MM.1S (cell line): ENCODE measurements around the gene ETV6.

Experiments
- DNase-seq: peaks from one replicate; pipeline ENCODE4 v3.0.0-alpha.2; 2015
- H2AFZ ChIP-seq: fragments of 300-600 bp; sonication (generic); 2 replicates; pipeline ENCODE4 v1.6.0; 2016; ENCODE audit warnings: antibody characterized with exemption, low read length
- H3F3A ChIP-seq: fragments of 300-600 bp; sonication (generic); 2 replicates; pipeline ENCODE4 v1.6.1; 2016; ENCODE audit warnings: mild to moderate bottlenecking, antibody characterized with exemption, low read length, moderate library complexity, mixed read lengths; ENCODE audit not compliant: insufficient read depth
- H3K27ac ChIP-seq: fragments of 300-600 bp; sonication (generic); 2 replicates; pipeline ENCODE4 v1.5.1; 2016; ENCODE audit warnings: mild to moderate bottlenecking, low read length
- H3K27me3 ChIP-seq: fragments of 300-600 bp; sonication (generic); replicated peaks from 2 replicates; pipeline ENCODE4 v1.6.0; 2016; ENCODE audit warnings: low read length; ENCODE audit not compliant: insufficient read depth
- H3K36me3 ChIP-seq: fragments of 300-600 bp; sonication (generic); replicated peaks from 2 replicates; pipeline ENCODE4 v1.6.1; 2016; ENCODE audit warnings: mild to moderate bottlenecking, low read length, mixed read lengths; ENCODE audit not compliant: insufficient read depth
- H3K4me1 ChIP-seq: fragments of 300-600 bp; sonication (generic); 2 replicates; pipeline ENCODE4 v1.6.1; 2016; ENCODE audit warnings: low read length, mixed read lengths
- H3K4me2 ChIP-seq: fragments of 300-600 bp; sonication (generic); 2 replicates; pipeline ENCODE4 v1.6.0; 2016; ENCODE audit warnings: low read depth, low read length
- H3K4me3 ChIP-seq: fragments of 300-600 bp; sonication (generic); 2 replicates; pipeline ENCODE4 v1.5.1; 2016; ENCODE audit warnings: low read length, mixed read lengths
- H3K79me2 ChIP-seq: fragments of 300-600 bp; sonication (generic); 2 replicates; pipeline ENCODE4 v1.6.1; 2016; ENCODE audit warnings: mixed run types, low read length, mixed read lengths
- H3K9ac ChIP-seq: fragments of 300-600 bp; sonication (generic); 2 replicates; pipeline ENCODE4 v1.6.1; 2016; ENCODE audit warnings: low read length, mixed read lengths
- H3K9me2 ChIP-seq: fragments of 300-600 bp; sonication (generic); replicated peaks from 2 replicates; pipeline ENCODE4 v1.6.1; 2016; ENCODE audit warnings: mild to moderate bottlenecking, low read length, mixed read lengths; ENCODE audit not compliant: insufficient read depth
- H3K9me3 ChIP-seq: fragments of 300-600 bp; sonication (generic); replicated peaks from 2 replicates; pipeline ENCODE4 v1.6.1; 2016; ENCODE audit warnings: mild to moderate bottlenecking, low read length, mixed read lengths; ENCODE audit not compliant: insufficient read depth
- H4K20me1 ChIP-seq: fragments of 300-600 bp; sonication (generic); 2 replicates; pipeline ENCODE4 v1.6.1; 2016; ENCODE audit warnings: mild to moderate bottlenecking, low read length, moderate library complexity, mixed read lengths; ENCODE audit not compliant: insufficient read depth
- CTCF ChIP-seq: fragments of 300-600 bp; sonication (generic); IDR thresholded peaks from 2 replicates; pipeline ENCODE4 v1.5.1; 2016; ENCODE audit warnings: antibody characterized with exemption, low read length, mixed read lengths
- EZH2 ChIP-seq: fragments of 300-600 bp; sonication (generic); optimal IDR thresholded peaks from 2 replicates; pipeline ENCODE3; 2017; ENCODE audit warnings: low read depth, mild to moderate bottlenecking, antibody characterized with exemption, low read length, mixed read lengths
- EZH2phosphoT487 ChIP-seq: fragments of 300-600 bp; sonication (generic); IDR thresholded peaks from 2 replicates; pipeline ENCODE4 v1.6.1; 2018; ENCODE audit warnings: antibody characterized with exemption, low read length

The ETV6 gene

GRCh38 chr12:11688379-11688778 is 38.9 kb downstream of the ETV6 start:
- Histone ChIP-seq H3F3A (no peaks in the 10 kb centered on the region), H4K20me1 (no peaks in the 10 kb centered on the region), H3K27me3 (no peaks in the 10 kb centered on the region), H3K79me2 (peaks cover 52% of the 10 kb centered on the region), H3K4me2 (no peak overlapping the region), H3K4me1 (no peaks in the 10 kb centered on the region), H3K27ac (no peak overlapping the region), H3K9me2 (no peaks in the 10 kb centered on the region), H2AFZ (no peak overlapping the region), H3K4me3 (no peak overlapping the region), H3K9ac (no peak overlapping the region), H3K9me3 (no peaks in the 10 kb centered on the region), H3K36me3 (no peaks in the 10 kb centered on the region)
- TF ChIP-seq EZH2 (no peak), CTCF (no peak)
- no peak for DNase-seq

- Histone ChIP-seq H3K9ac (no peak overlapping the region), H2AFZ (no peak overlapping the region), H3K4me3 (no peak overlapping the region), H3K9me3 (no peaks in the 10 kb centered on the region), H3K4me2 (no peak overlapping the region), H3K27me3 (no peaks in the 10 kb centered on the region), H3K79me2 (peaks cover 48% of the 10 kb centered on the region), H4K20me1 (no peaks in the 10 kb centered on the region), H3K36me3 (no peaks in the 10 kb centered on the region), H3K9me2 (no peaks in the 10 kb centered on the region), H3K27ac (no peak overlapping the region), H3K4me1 (no peaks in the 10 kb centered on the region), H3F3A (no peaks in the 10 kb centered on the region)
- DNase-seq, result no peak
- TF ChIP-seq CTCF (no peak), EZH2phosphoT487 (no peak), EZH2 (no peak)
These were observed 39.4 kb downstream of the ETV6 start for GRCh38 chr12:11688831-11689230.

- no peak overlapping the region for H3K4me2 ChIP-seq
- no peaks in the 10 kb centered on the region for H3K9me2 ChIP-seq
- no peaks in the 10 kb centered on the region for H3K27me3 ChIP-seq
- no peaks in the 10 kb centered on the region for H3F3A ChIP-seq
- H3K4me3 ChIP-seq, result no peak overlapping the region
- no peak for DNase-seq
- no peak overlapping the region for H2AFZ ChIP-seq
- no peak overlapping the region for H3K27ac ChIP-seq
- H3K36me3 ChIP-seq, result no peaks in the 10 kb centered on the region
- no peak overlapping the region for H3K9ac ChIP-seq
- H3K9me3 ChIP-seq, result no peaks in the 10 kb centered on the region
- peaks cover 42% of the 10 kb centered on the region for H3K79me2 ChIP-seq
- no peaks in the 10 kb centered on the region for H3K4me1 ChIP-seq
- H4K20me1 ChIP-seq, result no peaks in the 10 kb centered on the region
- TF ChIP-seq EZH2phosphoT487 (no peak), CTCF (no peak), EZH2 (no peak)
These were observed 40.2 kb downstream of the ETV6 start for GRCh38 chr12:11689591-11690186.
